ENCODE data around the gene COLQ.
"Not testable (repeated sequence)": the region's sequence is repeated elsewhere in the genome, so short reads cannot be mapped to it uniquely, and the experiment has no call there.

The COLQ gene

DNA sequence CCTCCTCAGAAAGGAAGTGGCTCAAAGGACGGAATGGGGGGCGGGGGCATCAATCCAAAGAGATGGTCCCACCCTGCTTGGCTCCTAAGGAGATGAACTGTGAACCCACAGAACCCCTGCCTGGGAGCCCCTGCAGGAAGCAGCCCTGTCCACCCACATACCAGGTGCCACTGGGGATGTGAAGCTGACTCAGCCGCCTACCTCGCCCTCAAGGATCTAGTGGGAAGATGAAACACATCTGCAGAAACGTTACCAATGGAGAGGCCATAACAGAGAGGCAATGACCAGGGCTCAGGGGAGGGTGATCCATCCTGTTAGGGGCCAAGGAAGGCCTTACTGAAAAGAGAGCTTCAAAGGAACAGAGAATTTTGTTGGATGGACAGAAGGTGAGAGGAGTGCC is 59.1 kb downstream of the COLQ start:
- in situ Hi-C loops (cut with HindIII; ENCODE audit: low sequenced_read_pairs), result no loop called here

DNA sequence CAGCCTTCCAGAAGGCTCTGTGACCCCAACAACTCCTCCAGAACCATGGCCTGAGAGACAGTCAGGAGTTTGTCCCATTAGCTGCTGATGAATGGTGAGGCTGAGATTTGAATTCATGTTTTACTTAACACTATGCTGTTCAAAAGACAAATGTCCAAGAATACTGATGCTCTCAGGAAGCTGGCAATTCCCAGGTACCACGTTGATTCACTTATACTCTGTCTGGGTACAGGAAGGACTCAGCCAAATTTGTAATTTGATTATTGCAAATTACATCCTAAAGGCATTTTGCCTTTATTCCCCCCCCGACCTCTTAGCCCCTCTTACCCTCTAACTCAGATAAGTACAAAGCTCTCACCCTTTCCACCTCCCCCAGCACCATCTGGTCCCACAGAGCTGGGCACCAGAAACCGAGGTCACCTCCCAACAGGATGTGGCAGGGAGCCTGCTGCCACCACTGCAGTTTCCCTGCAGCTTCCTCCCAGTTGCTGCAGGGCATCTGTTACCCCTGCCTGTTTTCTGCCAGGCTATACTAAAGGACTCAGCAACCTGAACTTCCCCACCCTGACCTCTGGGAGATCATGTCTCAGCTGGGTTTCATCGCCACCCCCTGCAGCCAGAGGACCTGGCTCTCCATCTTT is 60.5 kb downstream of the COLQ start:
- in situ Hi-C loops (cut with HindIII; ENCODE audit: low sequenced_read_pairs), result no loop called here

DNA sequence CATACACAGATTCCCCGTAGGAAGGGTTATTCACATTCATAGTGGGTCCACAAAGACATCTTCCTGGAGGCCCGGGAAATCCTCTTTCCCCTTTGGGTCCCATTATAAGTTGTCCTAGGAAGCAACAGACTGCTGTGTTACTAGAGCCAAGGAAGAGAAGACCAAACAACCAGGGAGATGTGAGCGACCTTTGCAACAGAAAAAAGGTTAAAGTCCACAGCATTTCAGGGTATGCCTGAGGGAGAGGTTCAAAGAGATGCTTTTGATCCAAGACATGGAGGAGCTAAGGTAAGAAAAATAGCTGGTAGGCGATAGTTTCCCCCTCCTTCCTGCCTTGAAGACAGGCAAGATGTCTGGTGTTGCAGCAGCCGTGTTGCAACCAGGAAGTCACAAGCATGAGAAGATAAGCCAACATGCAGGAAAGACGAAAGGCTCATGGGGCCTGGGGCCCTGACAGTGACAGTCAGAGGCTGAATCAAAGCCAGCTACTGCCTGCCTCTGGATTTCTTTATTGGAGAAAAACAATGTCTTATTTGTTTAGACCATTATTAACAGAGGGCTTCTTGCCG is 63.2 kb downstream of the COLQ start:
- in situ Hi-C loops (cut with HindIII; ENCODE audit: low sequenced_read_pairs), result no loop called here

DNA sequence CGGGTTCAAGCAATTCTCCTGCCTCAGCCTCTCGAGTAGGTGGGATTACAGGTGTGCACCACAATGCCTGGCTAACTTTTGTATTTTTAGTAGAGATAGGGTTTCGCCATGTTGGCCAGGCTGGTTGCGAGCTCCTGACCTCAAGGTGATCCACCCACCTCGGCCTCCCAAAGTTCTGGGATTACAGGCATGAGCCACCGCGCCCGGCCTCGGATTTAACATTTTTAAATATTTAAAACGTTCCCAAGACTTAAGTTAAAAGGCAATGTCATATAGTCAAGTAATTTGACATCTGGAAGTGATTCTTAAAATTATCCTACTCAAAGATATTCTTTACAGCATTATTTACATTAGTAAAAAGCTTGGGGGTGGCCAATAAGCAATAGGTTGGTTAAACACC is 64.6 kb downstream of the COLQ start:
- in situ Hi-C loops (cut with HindIII; ENCODE audit: low sequenced_read_pairs), result not testable (repeated sequence)

DNA sequence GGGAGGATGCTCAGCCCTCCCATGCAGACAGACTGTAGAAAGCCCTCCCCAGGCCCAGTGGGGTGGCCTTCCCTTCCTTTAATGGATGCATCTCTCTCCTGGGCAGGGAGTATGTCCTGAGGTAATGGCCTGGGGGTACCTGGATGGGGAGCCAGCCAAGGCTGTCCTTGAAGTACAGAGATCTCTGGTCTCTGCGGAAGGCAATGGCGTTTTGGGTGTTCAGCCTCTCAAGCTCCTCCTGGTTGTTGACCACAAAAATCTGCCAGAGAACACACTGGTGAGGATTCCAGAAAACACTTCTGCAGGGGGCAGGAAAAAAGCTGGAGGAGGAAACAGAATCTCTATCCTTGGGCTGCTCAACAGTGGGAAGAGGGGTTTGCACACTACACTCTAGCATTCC is 65.2 kb downstream of the COLQ start:
- in situ Hi-C loops (cut with HindIII; ENCODE audit: low sequenced_read_pairs), result no loop called here

DNA sequence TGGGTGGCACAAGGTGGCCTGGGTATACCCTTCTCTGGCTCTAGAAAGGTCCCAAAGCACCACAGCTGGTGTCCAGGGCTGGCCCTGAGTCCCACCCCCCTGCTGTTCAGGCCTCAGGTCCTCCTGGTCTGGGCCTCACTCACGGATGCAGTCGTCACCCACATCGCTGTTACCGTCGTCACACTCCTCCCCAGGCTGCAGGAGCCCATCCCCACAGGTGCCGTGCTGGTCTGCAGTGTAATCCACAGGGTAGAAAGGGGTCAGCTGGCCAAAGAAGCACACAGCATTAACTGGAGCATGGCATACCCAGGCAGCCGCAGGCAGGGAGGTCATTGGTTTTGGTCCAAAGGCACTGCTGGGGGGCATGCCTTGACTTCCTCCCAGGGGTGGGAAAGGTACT is 65.8 kb downstream of the COLQ start:
- in situ Hi-C loops (cut with HindIII; ENCODE audit: low sequenced_read_pairs), result no loop called here

DNA sequence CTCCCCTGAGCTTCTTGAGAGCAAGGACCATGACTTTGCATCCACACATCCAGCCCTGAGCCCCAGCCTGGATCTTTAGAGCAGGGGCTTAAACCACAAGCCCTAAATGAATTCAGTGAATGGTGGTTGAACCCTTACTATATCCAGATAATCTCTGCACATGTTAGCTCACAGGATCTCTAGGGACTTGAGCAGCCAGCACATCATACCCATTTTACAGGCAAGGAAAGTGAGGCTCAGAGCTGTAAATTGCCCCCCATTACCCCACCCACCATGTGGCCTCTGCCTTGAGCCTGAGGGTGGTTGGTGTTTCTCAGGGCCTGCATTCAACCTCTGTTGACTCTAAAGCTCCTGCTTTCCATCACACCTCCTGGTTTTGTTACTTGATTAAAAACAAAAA is 66.5 kb downstream of the COLQ start:
- in situ Hi-C loops (cut with HindIII; ENCODE audit: low sequenced_read_pairs), result no loop called here

DNA sequence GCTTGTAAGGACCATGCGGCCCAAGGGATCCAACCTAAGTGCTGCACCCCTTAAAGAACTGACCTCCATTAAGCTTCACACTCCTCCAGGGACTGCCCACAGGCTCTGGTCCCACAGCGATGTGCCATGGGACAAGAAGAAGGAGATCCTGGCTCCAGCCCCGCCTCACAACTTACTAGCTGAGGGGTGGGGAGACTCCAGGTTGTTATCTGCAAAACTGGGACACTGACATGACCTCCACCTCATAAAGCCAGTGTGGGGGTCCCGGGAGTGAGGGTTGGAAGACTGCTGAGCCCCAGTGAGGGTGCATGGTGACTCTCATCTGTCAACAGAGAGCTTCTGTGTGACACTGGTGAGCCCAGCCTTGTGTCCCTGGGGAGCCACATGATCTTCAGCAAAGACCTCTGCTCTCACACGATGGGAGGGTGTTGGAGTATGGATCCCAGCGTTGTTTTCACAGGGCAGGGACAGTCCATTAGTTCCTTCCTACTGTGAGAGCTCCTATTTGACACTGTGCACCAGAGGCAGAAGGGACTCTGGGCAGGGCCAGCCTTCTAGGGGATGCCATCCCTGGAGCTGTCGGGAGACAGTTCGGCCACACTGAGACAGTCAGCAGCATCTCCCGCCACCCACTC is 67.4 kb downstream of the COLQ start:
- in situ Hi-C loops (cut with HindIII; ENCODE audit: low sequenced_read_pairs), result no loop called here

DNA sequence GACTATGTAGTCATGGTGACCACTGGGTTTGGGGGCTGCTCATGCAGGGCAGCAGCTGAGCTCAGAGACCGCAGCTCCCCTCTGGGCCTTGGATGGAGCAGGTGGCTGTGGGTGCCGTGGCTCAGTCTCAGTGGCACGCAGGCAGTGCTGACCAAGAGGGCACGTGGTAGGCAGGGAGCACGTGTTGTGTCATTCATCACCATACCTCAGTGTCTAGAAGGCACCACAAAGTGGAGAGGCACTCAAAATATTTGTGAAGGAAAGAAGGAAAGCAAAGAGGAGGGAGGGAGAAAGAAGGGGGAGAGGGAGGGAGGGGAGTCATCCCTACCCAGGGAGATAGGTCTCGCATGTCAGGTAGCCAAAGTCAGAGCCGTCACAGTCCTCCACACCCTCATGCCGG is 68.0 kb downstream of the COLQ start:
- in situ Hi-C loops (cut with HindIII; ENCODE audit: low sequenced_read_pairs), result no loop called here

DNA sequence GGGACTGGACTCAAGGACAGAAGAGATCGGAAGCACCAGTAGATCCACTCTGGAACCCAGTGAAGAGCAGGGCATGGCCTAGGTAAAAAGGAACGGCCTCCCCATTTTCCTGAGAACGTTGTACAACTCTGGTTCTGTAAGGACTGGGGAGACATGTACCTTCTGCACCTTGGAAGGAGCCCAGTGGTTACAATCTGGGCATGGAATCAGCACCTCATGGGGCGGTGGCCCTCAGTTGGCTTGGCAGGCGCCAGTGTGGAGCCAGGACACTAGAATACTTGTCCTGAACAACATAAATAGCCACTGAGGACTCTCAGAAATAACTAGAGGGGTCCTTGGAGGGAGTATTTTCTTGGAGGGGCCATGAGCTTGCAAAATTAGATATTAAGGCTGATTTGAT is 68.5 kb downstream of the COLQ start:
- in situ Hi-C loops (cut with HindIII; ENCODE audit: low sequenced_read_pairs), result no loop called here

DNA sequence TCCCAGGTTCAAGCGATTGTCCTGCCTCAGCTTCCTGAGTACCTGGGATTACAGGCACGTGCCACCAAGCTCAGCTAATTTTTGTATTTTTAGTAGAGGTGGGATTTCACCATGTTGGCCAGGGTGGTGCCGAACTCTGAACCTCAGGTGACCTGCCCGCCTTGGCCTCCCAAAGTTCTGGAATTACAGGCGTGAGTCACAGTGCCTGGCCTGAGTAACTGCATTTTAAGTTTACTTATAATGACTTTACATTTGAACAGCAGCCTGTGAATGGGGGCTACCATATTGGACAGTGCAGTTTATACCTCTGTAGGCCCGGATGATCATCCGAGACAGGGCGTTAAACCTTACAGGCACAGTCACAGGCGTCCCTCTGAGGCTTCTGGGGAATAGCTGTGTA is 69.3 kb downstream of the COLQ start:
- in situ Hi-C loops (cut with HindIII; ENCODE audit: low sequenced_read_pairs), result no loop called here

DNA sequence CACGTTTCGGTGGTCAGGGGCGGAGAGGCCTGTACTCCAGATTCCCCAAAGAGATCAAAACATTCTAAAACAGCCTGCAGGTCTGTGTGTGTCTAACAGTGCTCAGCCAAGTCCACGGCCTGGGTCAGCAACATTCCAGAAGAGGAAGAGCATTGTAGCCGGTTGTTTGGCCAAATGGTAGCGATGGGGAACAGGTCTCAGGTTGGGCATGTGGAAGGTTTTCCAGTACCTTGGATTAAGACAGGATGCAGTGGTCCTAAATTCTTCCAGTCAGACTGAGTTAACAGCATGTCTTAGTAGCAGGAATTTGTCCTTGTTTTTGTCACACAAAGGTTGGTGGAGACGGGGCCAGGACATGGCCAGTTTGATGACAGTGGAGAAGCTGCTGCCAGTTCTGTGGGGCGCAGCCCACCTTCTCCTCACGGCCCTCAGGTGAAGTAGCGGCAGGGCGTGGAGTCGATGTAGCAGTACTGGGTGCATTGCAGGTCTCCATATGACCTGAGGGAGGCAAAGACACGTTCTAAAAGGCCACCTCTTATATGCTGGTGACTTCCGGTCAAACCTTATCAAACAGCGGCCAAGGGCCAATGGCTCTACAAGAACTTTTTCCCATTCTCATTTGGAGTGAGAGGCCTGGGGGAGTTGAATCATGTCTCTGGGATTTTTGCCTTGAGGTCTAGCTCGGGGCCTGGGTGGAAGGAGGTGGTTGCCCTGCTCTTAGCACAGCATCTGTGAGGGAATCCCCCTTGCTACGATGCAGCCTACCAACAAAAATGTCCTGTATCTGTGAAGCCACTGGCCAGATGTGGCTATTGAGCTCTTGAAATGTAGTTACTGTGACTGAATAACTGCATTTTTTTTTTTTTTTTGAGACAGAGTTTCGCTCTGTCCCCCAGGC is 70.0 kb downstream of the COLQ start:
- in situ Hi-C loops (cut with HindIII; ENCODE audit: low sequenced_read_pairs), result no loop called here

DNA sequence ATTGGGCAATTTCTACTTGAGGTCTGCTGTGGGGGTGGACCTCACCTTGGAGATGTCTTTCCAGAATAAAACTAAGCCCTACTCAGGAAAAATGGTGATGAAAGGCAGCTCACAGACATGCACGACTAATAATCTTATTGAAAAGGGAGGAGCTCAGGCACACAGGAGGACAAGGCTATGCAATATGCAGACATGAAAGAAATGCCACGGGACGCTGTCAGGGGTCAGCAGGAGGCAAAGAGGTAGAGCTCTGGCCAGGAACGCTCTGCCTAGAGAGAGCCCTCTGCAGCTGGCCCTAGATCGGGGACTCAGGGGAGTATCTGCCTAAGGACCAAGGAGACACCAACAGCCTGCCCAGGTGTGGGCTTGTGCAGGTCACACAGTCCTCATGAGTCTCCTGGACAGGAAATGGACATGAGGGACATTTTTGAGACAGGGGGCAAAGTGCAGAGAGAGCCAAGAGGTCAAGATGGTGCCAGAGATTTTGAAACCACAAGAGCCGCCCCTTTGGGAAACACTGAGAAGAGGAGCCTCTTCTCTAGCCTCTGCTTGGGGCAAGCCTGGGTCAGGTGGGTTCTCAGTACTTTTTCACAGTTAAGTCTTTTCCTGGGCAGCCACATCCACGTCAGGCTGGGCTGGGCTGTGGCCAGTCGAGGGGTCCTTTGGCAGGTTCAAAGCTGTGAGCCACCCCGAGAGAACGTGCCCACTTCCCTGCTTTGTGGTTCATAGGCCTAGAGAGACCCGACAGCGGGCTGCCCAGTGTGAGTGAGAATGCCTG is 70.9 kb downstream of the COLQ start:
- in situ Hi-C loops (cut with HindIII; ENCODE audit: low sequenced_read_pairs), result no loop called here

DNA sequence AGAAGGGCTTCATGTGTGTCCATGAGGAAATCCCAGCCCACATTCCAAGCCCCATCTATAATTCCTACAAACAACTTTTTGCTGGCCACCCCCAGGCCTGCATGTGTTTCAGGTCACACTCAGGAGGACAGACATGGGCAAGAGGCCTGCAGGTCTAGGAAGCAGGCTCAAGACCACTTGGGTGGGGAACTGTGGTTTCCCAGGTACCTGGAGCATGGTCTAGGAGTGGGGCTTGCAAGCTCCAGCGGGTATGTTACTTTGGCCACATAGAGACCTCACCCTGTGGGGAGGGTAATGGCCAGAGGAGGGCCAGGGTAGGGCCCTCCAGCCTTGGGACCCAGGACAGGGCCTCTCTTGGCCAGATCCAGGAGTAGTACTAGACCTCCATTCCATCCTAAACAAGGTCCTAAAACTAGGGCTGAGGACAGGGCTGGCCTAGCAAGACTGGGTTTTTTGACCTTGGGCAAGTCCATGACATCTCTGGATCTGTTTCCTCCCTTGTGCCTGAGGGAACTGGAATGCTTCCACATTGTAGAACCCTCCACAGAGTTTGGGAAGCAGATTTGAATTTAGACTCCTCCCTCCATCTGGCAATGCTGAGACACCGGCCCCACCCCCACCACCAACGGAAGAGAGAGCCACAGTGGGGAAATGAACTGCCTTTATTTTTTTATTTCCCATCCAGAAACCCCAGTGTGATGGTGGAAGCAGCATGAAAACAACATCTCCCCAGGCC is 71.8 kb downstream of the COLQ start:
- in situ Hi-C loops (cut with HindIII; ENCODE audit: low sequenced_read_pairs), result loop anchor here (25.0 kb wide), 1 partner anchor 112 kb away; the partner anchor contains the start of gene SH3BP5

DNA sequence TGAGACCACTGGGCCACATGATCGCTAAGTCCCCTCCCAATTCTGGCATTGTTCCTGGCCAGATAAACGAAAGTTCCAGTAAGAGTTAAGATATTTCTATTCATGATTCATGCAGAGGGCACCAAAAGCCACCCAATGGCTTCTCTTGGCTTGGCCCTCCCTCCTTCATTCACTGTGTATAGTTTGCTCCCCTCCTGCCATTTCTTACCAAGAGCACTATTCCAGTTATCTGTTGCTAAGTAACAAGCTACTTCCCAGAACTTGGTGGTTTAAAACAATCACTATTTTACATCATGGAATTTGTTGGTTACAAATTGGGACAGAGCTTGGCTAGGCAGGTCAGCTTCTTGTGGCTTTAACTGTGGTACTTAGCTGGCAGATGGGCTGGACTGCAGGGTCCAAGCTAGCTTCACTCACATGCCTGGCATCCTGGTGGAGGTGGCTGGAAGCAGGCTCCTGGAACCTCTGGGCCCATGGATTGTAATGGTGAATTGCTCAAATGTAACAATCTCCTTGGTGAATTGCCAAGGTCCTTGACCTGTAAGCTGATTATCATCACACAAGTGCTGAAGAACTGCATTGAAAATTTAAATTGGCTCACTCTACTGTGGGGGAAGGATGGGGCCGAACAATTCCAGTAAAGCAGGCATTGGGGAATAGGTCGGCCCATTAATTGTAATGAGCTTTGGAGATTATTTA is 77.5 kb downstream of the COLQ start:
- in situ Hi-C loops (cut with HindIII; ENCODE audit: low sequenced_read_pairs), result loop anchor here (25.0 kb wide), 1 partner anchor 107 kb away; the partner anchor contains the start of gene SH3BP5

DNA sequence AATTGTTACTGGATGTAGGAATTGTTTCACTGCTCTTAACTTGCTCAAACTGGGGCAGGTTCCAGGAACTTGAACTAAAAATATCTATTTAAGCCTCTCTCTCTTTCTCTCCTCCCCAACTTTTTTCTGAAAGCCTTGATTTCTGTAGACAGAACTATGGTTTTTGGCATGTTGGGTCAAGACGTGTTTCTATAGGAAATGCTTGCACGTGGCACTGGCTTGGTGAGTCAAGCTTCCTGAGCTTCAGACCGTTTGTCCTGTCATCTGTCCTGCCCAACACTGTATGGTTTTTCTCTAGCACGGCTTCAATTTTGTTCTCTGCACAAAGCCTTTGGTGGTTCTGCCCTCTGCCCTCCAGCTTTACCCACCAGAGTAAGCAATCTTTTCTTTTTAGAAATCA is 80.6 kb downstream of the COLQ start:
- in situ Hi-C loops (cut with HindIII; ENCODE audit: low sequenced_read_pairs), result loop anchor here (25.0 kb wide), 1 partner anchor 104 kb away; the partner anchor contains the start of gene SH3BP5

DNA sequence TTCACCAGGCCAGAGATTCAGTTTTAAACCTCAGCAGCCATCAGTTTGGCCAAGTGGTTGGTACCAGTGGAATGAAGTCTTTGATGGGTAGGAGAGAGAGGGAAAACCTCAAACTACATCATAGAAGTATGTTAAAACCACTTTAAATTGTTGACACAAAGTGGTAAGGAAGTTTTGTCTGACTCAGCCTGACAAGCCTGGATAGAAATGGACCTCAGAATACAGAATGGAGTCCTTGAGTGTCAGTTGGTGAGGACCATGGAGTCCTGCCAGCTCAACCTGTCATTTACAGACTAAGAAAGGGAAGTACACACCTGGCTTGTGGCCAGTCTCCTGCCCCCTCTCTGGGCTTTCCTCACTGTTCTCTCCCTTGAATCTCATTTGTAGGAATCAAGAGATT is 82.0 kb downstream of the COLQ start:
- in situ Hi-C loops (cut with HindIII; ENCODE audit: low sequenced_read_pairs), result loop anchor here (25.0 kb wide), 1 partner anchor 102 kb away; the partner anchor contains the start of gene SH3BP5

DNA sequence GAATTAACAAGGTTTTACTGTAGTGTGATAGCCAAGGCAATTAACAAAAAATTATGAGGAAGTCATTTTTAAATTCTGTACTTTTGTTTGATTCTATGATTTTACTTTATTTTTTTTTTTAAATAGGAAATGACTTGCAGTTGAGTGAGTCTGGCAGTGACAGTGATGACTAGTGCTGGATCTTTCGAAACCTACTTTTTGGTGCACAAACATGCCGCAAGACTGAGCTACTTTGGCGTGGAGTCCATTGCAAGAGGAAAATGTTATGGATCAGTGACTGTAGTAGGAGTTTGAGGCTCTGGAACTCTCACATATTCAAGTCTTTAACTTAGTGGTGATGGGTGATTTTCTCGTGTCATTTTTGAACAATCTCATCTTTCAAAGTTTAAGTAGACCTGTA is 82.5 kb downstream of the COLQ start:
- in situ Hi-C loops (cut with HindIII; ENCODE audit: low sequenced_read_pairs), result loop anchor here (25.0 kb wide), 1 partner anchor 102 kb away; the partner anchor contains the start of gene SH3BP5

DNA sequence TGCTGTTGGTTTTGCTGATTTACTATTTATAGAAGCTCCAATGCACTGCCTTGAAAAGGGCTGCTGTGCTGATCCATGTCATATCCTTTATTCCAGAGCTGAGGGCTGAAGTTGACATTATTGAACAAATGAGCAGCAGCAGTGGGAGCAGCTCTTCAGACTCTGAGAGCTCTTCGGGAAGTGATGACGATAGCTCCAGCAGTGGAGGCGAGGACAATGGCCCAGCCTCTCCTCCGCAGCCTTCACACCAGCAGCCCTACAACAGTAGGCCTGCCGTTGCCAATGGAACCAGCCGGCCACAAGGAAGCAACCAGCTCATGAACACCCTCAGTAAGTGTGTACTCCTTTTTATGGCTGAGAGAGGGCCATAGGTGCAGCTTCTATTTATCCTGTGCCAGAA is 85.3 kb downstream of the COLQ start:
- in situ Hi-C loops (cut with HindIII; ENCODE audit: low sequenced_read_pairs), result loop anchor here (25.0 kb wide), 1 partner anchor 99 kb away; the partner anchor contains the start of gene SH3BP5

Measured in endothelial cell of hepatic sinusoid (primary cell).